Liver (tissue), 9 donors: ENCODE measurements around the gene CGGBP1. TPM values are rescaled to one million over a fixed set of nuclear protein-coding genes. Genes with fewer than 3 reads are reported as not detected.

Experiments
- DNase-seq: peaks from one replicate; pipeline ENCODE4 v3.0.0-alpha.2; 2017; ENCODE audit warnings: low spot score
- H3K27ac ChIP-seq, 2 donors: one replicate each; pipeline ENCODE4 v1.7.0; 2013; ENCODE audit warnings: inconsistent platforms in 2 of 2, low read length in 2 of 2, control low read depth in 1 of 2, low read depth in 1 of 2, mild to moderate bottlenecking in 1 of 2
- H3K27me3 ChIP-seq, 4 donors: one replicate each; pipeline versions ENCODE4 v1.6.1 to v1.7.0; 2013; ENCODE audit warnings: low read length in 3 of 4, inconsistent platforms in 1 of 4, mild to moderate bottlenecking in 1 of 4, moderate library complexity in 1 of 4; ENCODE audit not compliant: control insufficient read depth in 4 of 4, insufficient read depth in 4 of 4
- H3K36me3 ChIP-seq, 4 donors: one replicate each; pipeline versions ENCODE4 v1.6.1 to v1.7.0; 2013; ENCODE audit warnings: low read length in 3 of 4, mild to moderate bottlenecking in 3 of 4, low read depth in 1 of 4, moderate library complexity in 1 of 4; ENCODE audit not compliant: control insufficient read depth in 4 of 4, insufficient read depth in 3 of 4
- H3K4me1 ChIP-seq, 4 donors: one replicate each; pipeline versions ENCODE4 v1.6.1 to v1.7.0; 2013; ENCODE audit warnings: low read length in 3 of 4, mild to moderate bottlenecking in 3 of 4, moderate library complexity in 1 of 4; ENCODE audit not compliant: control insufficient read depth in 4 of 4, insufficient read depth in 4 of 4
- H3K4me3 ChIP-seq, 3 donors: one replicate each; pipeline versions ENCODE4 v1.6.1 to v1.7.0; 2013; ENCODE audit warnings: low read length in 3 of 3, control low read depth in 1 of 3, low read depth in 1 of 3, mild to moderate bottlenecking in 1 of 3
- H3K9ac ChIP-seq, 2 donors: one replicate each; pipeline ENCODE4 v1.7.0; 2013; ENCODE audit warnings: low read length in 2 of 2, mild to moderate bottlenecking in 2 of 2, moderate library complexity in 2 of 2, control low read depth in 1 of 2, low read depth in 1 of 2
- H3K9me3 ChIP-seq, 4 donors: one replicate each; pipeline versions ENCODE4 v1.6.1 to v1.7.0; 2013; ENCODE audit warnings: low read length in 3 of 4; ENCODE audit not compliant: control insufficient read depth in 4 of 4
- EGR1 ChIP-seq, 2 donors: IDR thresholded peaks; 2 replicates each; pipeline ENCODE4 v1.6.1; 2016 to 2018; ENCODE audit warnings: antibody characterized with exemption in 2 of 2, low read depth in 2 of 2
- FOXA1 ChIP-seq: IDR thresholded peaks from 2 replicates; pipeline ENCODE4 v1.6.1; 2016; ENCODE audit warnings: antibody characterized with exemption
- FOXA2 ChIP-seq: IDR thresholded peaks from 2 replicates; pipeline ENCODE4 v1.6.1; 2016; ENCODE audit warnings: antibody characterized with exemption
- HNF4A ChIP-seq, 2 donors: conservative IDR thresholded peaks; 2 replicates each; pipeline ENCODE4 v1.6.1; 2016; ENCODE audit warnings: antibody characterized with exemption in 2 of 2, mild to moderate bottlenecking in 2 of 2
- HNF4G ChIP-seq: IDR thresholded peaks from 2 replicates; pipeline ENCODE4 v1.6.1; 2016; ENCODE audit warnings: antibody characterized with exemption
- JUND ChIP-seq, 2 donors: IDR thresholded peaks; 2 replicates each; pipeline ENCODE4 v1.6.1; 2016; ENCODE audit warnings: antibody characterized with exemption in 2 of 2
- NR2F2 ChIP-seq: IDR thresholded peaks from 2 replicates; pipeline ENCODE4 v1.6.1; 2016; ENCODE audit warnings: antibody characterized with exemption
- RAD21 ChIP-seq, 2 donors: IDR thresholded peaks; 2 replicates each; pipeline ENCODE4 v1.6.1; 2016; ENCODE audit warnings: antibody characterized with exemption in 2 of 2, mild to moderate bottlenecking in 2 of 2
- YY1 ChIP-seq: IDR thresholded peaks from 2 replicates; pipeline ENCODE4 v1.6.1; 2016; ENCODE audit warnings: antibody characterized with exemption, mild to moderate bottlenecking
- WGBS: extraction: QIAGEN DNeasy Blood & Tissue Kit; methylation state at CpG from one replicate; pipeline ENCODE4 v1.1.7; 2013; 5-methylcytosine and 5-hydroxymethylcytosine counted together
- polyA plus RNA-seq, 2 donors: library from polyadenylated mRNA; stranded (reverse) in 1 of 2; unstranded in 1 of 2; fragments of 200-250 nt in 1 of 2; fragments of >200 nt in 1 of 2; fragmentation: Nextera tagmentation in 1 of 2; extraction: Ambion mirVana in 1 of 2; gene quantifications; one replicate each; pipeline versions ENCODE4 v1.2.1 to v1.2.3, GENCODE V29; 2013 to 2015
- total RNA-seq, 2 donors: library from RNA; depleted of rRNA; stranded (reverse); fragments of >200 nt; gene quantifications; one replicate each; pipeline ENCODE4 v1.2.3, GENCODE V29; 2014
- TF ChIP-seq, protein P1 (sequence below): IDR thresholded peaks from 2 replicates; pipeline ENCODE4 v1.6.1; 2016; ENCODE audit warnings: antibody characterized with exemption
- TF ChIP-seq, protein P2 (sequence below): IDR thresholded peaks from 2 replicates; pipeline ENCODE4 v1.6.1; 2016; ENCODE audit warnings: antibody characterized with exemption
- TF ChIP-seq, protein P3 (sequence below): IDR thresholded peaks from 2 replicates; pipeline ENCODE4 v1.6.1; 2016; ENCODE audit warnings: antibody characterized with exemption, mild to moderate bottlenecking
- TF ChIP-seq, protein P4 (sequence below): IDR thresholded peaks from 2 replicates; pipeline ENCODE4 v1.6.1; 2016; ENCODE audit warnings: antibody characterized with exemption
- donor health status: healthy.
- donor health status: healthy.
- donor health status: healthy.
- donor health status: healthy.
- donor health status: healthy.

Gene CGGBP1
- total and polyA plus RNA-seq, 4 donors = 13.6 to 46.4 (median 35.8) TPM

DNA sequence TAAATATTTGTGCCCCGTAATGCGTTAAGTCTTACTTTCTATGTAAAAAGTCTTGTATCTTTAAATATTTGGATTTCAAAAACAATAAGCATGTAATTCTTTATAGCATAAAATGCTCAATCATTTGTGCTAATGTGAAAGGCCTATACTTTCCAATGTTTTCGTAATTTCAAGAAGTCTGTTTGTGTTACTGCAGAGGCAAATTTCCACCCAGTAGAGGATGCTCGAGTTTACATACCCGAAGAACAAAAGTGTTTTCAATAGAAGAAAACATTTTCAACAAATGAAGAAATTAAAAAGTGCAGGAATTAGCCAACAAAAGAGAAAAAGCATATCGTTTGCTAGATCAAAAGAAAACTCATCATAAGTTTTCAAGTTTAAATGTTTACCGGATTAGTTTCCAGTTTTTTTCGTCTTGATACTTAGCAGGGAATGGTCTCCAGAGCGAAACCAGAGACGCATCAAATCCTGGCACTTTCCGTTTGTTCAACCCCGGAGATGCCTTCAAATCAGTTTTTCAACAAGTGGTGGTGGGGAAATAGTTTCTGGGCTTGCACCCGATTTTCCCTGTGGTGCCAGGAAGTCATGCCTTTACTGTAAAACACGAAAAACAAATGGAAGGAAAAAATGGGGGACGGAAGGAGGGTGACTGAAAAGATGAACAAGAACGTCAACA lies 1.0 kb downstream of the CGGBP1 start (continued):
- TF ChIP-seq, protein P1, sequence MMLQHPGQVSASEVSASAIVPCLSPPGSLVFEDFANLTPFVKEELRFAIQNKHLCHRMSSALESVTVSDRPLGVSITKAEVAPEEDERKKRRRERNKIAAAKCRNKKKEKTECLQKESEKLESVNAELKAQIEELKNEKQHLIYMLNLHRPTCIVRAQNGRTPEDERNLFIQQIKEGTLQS = no peak

DNA sequence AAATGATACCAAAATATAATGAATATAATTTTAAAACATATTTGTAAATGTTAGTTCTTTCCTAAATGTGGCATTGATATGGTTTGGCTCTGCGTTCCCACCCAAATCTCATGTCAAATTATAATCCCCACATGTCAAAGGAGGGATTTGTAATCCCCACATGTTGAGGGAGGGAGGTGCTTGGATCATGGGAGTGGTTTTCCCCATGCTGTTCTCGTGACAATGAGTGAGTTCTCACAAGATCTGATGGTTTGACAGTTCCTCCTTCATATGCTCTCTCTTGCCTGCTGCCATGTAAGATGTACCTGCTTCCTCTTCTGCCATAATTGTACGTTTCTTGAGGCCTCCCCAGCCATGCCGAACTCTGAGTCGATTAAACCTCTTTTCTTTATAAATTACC lies 12.0 kb downstream of the CGGBP1 start:
- 86% methylated on average over 5 of the region's 5 CpGs for WGBS
- no peak overlapping the region for H3K4me3 ChIP-seq
- no peaks in the 10 kb centered on the region for H3K36me3 ChIP-seq
- no peaks in the 10 kb centered on the region for H3K27me3 ChIP-seq
- H3K9me3 ChIP-seq = no peaks in the 10 kb centered on the region
- TF ChIP-seq, protein P1 = no peak
- no peak for TF ChIP-seq NR2F2
- TF ChIP-seq JUND (IDR thresholded peaks at IDR 0.05) = no peak
- TF ChIP-seq, protein P2, sequence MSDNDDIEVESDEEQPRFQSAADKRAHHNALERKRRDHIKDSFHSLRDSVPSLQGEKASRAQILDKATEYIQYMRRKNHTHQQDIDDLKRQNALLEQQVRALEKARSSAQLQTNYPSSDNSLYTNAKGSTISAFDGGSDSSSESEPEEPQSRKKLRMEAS = no peak
- no peak for TF ChIP-seq FOXA1
- TF ChIP-seq HNF4G = no peak
- no peaks in the 10 kb centered on the region for H3K4me1 ChIP-seq
- no peak for DNase-seq
- H3K9ac ChIP-seq = no peak overlapping the region
- no peak overlapping the region for H3K27ac ChIP-seq

DNA sequence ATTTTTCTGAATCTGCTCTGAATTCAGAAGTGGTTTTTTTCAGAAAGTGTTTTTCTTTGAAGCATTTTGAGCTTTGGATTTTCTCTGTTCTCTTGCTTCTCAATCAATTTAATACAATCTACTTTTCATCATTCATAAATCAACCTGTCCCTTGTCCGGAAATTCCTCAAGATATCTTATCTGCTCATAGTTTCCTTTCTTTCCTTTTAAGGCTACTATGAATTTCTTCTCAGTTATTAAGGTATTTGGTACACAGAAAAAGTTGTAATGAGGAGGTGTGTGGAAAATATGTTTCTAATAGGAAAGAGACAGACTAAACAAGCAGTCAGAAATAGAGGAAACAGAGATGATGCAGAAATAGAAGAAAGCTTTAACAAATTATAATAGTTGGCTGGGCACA lies 14.4 kb downstream of the CGGBP1 start:
- Histone ChIP-seq H3K9me3 (no peaks in the 10 kb centered on the region), H3K4me1 (no peaks in the 10 kb centered on the region), H3K4me3 (no peak overlapping the region), H3K9ac (no peak overlapping the region), H3K27me3 (no peaks in the 10 kb centered on the region), H3K27ac (no peak overlapping the region), H3K36me3 (no peaks in the 10 kb centered on the region)
- no peak for DNase-seq
- 70% methylated on average over 1 of the region's 1 CpG for WGBS
- TF ChIP-seq EGR1 (IDR thresholded peaks at IDR 0.05; ENCODE audit: low read depth in 2 of 2) = no peak
- TF ChIP-seq, protein P3, sequence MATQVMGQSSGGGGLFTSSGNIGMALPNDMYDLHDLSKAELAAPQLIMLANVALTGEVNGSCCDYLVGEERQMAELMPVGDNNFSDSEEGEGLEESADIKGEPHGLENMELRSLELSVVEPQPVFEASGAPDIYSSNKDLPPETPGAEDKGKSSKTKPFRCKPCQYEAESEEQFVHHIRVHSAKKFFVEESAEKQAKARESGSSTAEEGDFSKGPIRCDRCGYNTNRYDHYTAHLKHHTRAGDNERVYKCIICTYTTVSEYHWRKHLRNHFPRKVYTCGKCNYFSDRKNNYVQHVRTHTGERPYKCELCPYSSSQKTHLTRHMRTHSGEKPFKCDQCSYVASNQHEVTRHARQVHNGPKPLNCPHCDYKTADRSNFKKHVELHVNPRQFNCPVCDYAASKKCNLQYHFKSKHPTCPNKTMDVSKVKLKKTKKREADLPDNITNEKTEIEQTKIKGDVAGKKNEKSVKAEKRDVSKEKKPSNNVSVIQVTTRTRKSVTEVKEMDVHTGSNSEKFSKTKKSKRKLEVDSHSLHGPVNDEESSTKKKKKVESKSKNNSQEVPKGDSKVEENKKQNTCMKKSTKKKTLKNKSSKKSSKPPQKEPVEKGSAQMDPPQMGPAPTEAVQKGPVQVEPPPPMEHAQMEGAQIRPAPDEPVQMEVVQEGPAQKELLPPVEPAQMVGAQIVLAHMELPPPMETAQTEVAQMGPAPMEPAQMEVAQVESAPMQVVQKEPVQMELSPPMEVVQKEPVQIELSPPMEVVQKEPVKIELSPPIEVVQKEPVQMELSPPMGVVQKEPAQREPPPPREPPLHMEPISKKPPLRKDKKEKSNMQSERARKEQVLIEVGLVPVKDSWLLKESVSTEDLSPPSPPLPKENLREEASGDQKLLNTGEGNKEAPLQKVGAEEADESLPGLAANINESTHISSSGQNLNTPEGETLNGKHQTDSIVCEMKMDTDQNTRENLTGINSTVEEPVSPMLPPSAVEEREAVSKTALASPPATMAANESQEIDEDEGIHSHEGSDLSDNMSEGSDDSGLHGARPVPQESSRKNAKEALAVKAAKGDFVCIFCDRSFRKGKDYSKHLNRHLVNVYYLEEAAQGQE = no peak
- TF ChIP-seq, protein P4, sequence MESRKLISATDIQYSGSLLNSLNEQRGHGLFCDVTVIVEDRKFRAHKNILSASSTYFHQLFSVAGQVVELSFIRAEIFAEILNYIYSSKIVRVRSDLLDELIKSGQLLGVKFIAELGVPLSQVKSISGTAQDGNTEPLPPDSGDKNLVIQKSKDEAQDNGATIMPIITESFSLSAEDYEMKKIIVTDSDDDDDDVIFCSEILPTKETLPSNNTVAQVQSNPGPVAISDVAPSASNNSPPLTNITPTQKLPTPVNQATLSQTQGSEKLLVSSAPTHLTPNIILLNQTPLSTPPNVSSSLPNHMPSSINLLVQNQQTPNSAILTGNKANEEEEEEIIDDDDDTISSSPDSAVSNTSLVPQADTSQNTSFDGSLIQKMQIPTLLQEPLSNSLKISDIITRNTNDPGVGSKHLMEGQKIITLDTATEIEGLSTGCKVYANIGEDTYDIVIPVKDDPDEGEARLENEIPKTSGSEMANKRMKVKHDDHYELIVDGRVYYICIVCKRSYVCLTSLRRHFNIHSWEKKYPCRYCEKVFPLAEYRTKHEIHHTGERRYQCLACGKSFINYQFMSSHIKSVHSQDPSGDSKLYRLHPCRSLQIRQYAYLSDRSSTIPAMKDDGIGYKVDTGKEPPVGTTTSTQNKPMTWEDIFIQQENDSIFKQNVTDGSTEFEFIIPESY = no peak
- TF ChIP-seq YY1 = no peak
- no peak for TF ChIP-seq HNF4G
- TF ChIP-seq JUND (IDR thresholded peaks at IDR 0.05) = no peak
- TF ChIP-seq HNF4A (conservative IDR thresholded peaks at IDR 0.05) = no peak
- no peak for TF ChIP-seq FOXA2
- TF ChIP-seq NR2F2 = no peak
- no peak for TF ChIP-seq FOXA1
- no peak for TF ChIP-seq RAD21 (IDR thresholded peaks at IDR 0.05)
- TF ChIP-seq, protein P1 = no peak
